GM12878 (cell line): ENCODE results near the gene NARF. TPM values are rescaled to one million over a fixed set of nuclear protein-coding genes. Genes with fewer than 3 reads are reported as not detected.

Experiments used
- MXI1 ChIP-seq: fragments of 150-350 bp; IDR thresholded peaks from 2 replicates; pipeline ENCODE4 v1.6.1; 2011; ENCODE audit warnings: low read depth, mild to moderate bottlenecking, inconsistent platforms, low read length, improper control_type of control experiment
- RAD51 ChIP-seq: fragments of 450-650 bp; IDR thresholded peaks from 2 replicates; pipeline ENCODE4 v1.6.1; 2016; ENCODE audit warnings: moderate library complexity, mild to moderate bottlenecking, inconsistent platforms
- RCOR1 ChIP-seq: conservative IDR thresholded peaks from 2 replicates; pipeline ENCODE4 v1.6.1; 2012; ENCODE audit warnings: low read depth, low read length, improper control_type of control experiment
- polyA plus RNA-seq, 11 experiments: library from polyadenylated mRNA; depleted of rRNA in 4 of 11; unstranded in 6 of 11; stranded (reverse) in 5 of 11; fragments of >200 nt; fragmentation: Nextera tagmentation in 4 of 11; fragmentation: Illumina TruSeq in 1 of 11; extraction: Ambion mirVana in 4 of 11; extraction: Trizol in 1 of 11; gene quantifications; 1 replicate in 1 of 11; 2 replicates in 10 of 11; pipeline versions ENCODE4 v1.2.1 to v1.2.3, GENCODE V29; 2011 to 2016; ENCODE audit warnings: inconsistent platforms in 2 of 11, missing spikeins in 2 of 11, low read depth in 1 of 11
- total RNA-seq, 4 experiments: library from RNA; depleted of rRNA in 3 of 4; stranded (reverse); fragments of >200 nt in 3 of 4; fragmentation: Illumina TruSeq in 1 of 4; extraction: Trizol in 1 of 4; gene quantifications; 2 replicates each; pipeline versions ENCODE4 v1.2.1 to v1.2.3, GENCODE V29; 2013 to 2021
- TF ChIP-seq, protein P1 (sequence below): fragments of 450-650 bp; IDR thresholded peaks from 2 replicates; pipeline ENCODE4 v1.6.1; 2017; ENCODE audit warnings: low read depth, mild to moderate bottlenecking, moderate library complexity
- TF ChIP-seq, protein P2 (sequence below): fragments of 450-650 bp; IDR thresholded peaks from 2 replicates; pipeline ENCODE4 v1.6.1; 2016; ENCODE audit warnings: mild to moderate bottlenecking
- TF ChIP-seq, protein P3 (sequence below): IDR thresholded peaks from 2 replicates; pipeline ENCODE4 v1.6.1; 2011; ENCODE audit warnings: borderline replicate concordance, low read depth, mild to moderate bottlenecking, moderate library complexity, mixed read lengths, low read length; ENCODE audit not compliant: insufficient read depth; ENCODE audit errors: extremely low read length
- TF ChIP-seq, protein P4 (sequence below): fragments of 450-650 bp; conservative IDR thresholded peaks from 2 replicates; pipeline ENCODE4 v1.6.1; 2017; ENCODE audit warnings: mild to moderate bottlenecking, moderate library complexity
- TF ChIP-seq, protein P5 (sequence below): fragments of 450-650 bp; IDR thresholded peaks from 2 replicates; pipeline ENCODE4 v1.6.1; 2017; ENCODE audit warnings: mild to moderate bottlenecking, moderate library complexity
- TF ChIP-seq, protein P6 (sequence below): IDR thresholded peaks from 2 replicates; pipeline ENCODE4 v1.6.1; 2011; ENCODE audit warnings: mild to moderate bottlenecking, low read depth, low read length, moderate library complexity; ENCODE audit not compliant: insufficient replicate concordance

Gene NARF
- total and polyA plus RNA-seq, 10 of the 15 experiments (the other 5 are each of a cell fraction or from before 2014, with no cell fraction given): 16.7 to 126 (median 47.5) TPM

DNA sequence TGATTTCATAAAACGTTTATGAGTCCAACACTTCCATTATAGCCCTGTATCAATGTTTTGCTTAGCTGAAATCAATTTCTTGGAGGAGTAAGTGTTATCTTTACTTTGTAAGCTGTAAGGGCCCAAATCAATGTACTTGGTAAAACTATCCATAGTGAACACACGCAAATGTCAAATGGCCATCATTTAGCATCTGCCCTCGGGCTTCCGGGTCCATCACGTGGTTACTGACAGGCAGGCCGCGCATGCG lies 687 bp upstream of the NARF start (continued):
- TF ChIP-seq, protein P1, sequence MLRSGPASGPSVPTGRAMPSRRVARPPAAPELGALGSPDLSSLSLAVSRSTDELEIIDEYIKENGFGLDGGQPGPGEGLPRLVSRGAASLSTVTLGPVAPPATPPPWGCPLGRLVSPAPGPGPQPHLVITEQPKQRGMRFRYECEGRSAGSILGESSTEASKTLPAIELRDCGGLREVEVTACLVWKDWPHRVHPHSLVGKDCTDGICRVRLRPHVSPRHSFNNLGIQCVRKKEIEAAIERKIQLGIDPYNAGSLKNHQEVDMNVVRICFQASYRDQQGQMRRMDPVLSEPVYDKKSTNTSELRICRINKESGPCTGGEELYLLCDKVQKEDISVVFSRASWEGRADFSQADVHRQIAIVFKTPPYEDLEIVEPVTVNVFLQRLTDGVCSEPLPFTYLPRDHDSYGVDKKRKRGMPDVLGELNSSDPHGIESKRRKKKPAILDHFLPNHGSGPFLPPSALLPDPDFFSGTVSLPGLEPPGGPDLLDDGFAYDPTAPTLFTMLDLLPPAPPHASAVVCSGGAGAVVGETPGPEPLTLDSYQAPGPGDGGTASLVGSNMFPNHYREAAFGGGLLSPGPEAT: no peak
- TF ChIP-seq, protein P2, sequence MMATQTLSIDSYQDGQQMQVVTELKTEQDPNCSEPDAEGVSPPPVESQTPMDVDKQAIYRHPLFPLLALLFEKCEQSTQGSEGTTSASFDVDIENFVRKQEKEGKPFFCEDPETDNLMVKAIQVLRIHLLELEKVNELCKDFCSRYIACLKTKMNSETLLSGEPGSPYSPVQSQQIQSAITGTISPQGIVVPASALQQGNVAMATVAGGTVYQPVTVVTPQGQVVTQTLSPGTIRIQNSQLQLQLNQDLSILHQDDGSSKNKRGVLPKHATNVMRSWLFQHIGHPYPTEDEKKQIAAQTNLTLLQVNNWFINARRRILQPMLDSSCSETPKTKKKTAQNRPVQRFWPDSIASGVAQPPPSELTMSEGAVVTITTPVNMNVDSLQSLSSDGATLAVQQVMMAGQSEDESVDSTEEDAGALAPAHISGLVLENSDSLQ: peak; percentile 92
- TF ChIP-seq RAD51 (peak; percentile 96), RCOR1 (no peak), MXI1 (0 out of 2 replicates have a peak, but pooled peaks have one; percentile 76)
- TF ChIP-seq, protein P3, sequence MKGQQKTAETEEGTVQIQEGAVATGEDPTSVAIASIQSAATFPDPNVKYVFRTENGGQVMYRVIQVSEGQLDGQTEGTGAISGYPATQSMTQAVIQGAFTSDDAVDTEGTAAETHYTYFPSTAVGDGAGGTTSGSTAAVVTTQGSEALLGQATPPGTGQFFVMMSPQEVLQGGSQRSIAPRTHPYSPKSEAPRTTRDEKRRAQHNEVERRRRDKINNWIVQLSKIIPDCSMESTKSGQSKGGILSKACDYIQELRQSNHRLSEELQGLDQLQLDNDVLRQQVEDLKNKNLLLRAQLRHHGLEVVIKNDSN: peak; percentile 95
- TF ChIP-seq, protein P4, sequence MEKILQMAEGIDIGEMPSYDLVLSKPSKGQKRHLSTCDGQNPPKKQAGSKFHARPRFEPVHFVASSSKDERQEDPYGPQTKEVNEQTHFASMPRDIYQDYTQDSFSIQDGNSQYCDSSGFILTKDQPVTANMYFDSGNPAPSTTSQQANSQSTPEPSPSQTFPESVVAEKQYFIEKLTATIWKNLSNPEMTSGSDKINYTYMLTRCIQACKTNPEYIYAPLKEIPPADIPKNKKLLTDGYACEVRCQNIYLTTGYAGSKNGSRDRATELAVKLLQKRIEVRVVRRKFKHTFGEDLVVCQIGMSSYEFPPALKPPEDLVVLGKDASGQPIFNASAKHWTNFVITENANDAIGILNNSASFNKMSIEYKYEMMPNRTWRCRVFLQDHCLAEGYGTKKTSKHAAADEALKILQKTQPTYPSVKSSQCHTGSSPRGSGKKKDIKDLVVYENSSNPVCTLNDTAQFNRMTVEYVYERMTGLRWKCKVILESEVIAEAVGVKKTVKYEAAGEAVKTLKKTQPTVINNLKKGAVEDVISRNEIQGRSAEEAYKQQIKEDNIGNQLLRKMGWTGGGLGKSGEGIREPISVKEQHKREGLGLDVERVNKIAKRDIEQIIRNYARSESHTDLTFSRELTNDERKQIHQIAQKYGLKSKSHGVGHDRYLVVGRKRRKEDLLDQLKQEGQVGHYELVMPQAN: peak; percentile 57; the same call in 1 of the 2 replicates
- TF ChIP-seq, protein P5, sequence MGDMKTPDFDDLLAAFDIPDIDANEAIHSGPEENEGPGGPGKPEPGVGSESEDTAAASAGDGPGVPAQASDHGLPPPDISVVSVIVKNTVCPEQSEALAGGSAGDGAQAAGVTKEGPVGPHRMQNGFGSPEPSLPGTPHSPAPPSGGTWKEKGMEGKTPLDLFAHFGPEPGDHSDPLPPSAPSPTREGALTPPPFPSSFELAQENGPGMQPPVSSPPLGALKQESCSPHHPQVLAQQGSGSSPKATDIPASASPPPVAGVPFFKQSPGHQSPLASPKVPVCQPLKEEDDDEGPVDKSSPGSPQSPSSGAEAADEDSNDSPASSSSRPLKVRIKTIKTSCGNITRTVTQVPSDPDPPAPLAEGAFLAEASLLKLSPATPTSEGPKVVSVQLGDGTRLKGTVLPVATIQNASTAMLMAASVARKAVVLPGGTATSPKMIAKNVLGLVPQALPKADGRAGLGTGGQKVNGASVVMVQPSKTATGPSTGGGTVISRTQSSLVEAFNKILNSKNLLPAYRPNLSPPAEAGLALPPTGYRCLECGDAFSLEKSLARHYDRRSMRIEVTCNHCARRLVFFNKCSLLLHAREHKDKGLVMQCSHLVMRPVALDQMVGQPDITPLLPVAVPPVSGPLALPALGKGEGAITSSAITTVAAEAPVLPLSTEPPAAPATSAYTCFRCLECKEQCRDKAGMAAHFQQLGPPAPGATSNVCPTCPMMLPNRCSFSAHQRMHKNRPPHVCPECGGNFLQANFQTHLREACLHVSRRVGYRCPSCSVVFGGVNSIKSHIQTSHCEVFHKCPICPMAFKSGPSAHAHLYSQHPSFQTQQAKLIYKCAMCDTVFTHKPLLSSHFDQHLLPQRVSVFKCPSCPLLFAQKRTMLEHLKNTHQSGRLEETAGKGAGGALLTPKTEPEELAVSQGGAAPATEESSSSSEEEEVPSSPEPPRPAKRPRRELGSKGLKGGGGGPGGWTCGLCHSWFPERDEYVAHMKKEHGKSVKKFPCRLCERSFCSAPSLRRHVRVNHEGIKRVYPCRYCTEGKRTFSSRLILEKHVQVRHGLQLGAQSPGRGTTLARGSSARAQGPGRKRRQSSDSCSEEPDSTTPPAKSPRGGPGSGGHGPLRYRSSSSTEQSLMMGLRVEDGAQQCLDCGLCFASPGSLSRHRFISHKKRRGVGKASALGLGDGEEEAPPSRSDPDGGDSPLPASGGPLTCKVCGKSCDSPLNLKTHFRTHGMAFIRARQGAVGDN: peak; percentile 98
- TF ChIP-seq, protein P6, sequence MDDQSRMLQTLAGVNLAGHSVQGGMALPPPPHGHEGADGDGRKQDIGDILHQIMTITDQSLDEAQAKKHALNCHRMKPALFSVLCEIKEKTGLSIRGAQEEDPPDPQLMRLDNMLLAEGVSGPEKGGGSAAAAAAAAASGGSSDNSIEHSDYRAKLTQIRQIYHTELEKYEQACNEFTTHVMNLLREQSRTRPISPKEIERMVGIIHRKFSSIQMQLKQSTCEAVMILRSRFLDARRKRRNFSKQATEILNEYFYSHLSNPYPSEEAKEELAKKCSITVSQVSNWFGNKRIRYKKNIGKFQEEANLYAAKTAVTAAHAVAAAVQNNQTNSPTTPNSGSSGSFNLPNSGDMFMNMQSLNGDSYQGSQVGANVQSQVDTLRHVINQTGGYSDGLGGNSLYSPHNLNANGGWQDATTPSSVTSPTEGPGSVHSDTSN: peak; percentile 78
- TF ChIP-seq, all 136 proteins: peak for 16
